HCT116 (cell line): ENCODE data around the gene GRXCR1. TPM values are rescaled to one million over a fixed set of nuclear protein-coding genes. Genes with fewer than 3 reads are reported as not detected.

ENCODE experiments used
- ATAC-seq: fragments of 200-7000 bp; cut with Tn5 transposase; 2 replicates; pipeline ENCODE4 v1.9.1; 2020; ENCODE audit warnings: mild to moderate bottlenecking, moderate library complexity
- BruUV-seq: library from RNA; stranded (reverse); fragments of 400-500 nt; replicated peaks from 2 replicates; lab custom pipeline; 2021; lab: Mats Ljungman, UMichigan
- CTCF ChIA-PET: fragments of 300-600 bp; sonication (Branson Sonifier 250); formaldehyde crosslinking; loops from one replicate; lab custom pipeline; 2021; ENCODE audit warnings: antibody characterized with exemption; lab: Charles Lee
- POLR2A ChIA-PET: fragments of 300-600, 350-600 bp; sonication (Branson Sonifier 250); formaldehyde crosslinking; loops from one replicate; lab custom pipeline; 2021; ENCODE audit warnings: antibody characterized with exemption; lab: Charles Lee
- RAD21 ChIA-PET, 2 experiments: fragments of 300-600 bp; sonication (Branson Sonifier 250); formaldehyde crosslinking; loops; one replicate each; lab custom pipeline; 2023; ENCODE audit warnings: low total read pairs in 2 of 2; ENCODE audit not compliant: uncharacterized antibody in 2 of 2, unreplicated experiment in 2 of 2, low non-redundant PET in 1 of 2; lab: Charles Lee
- DNase-seq: peaks from one replicate; pipeline ENCODE4 v3.0.0-alpha.2; 2010; ENCODE audit warnings: low read depth, low spot score
- H2AFZ ChIP-seq: fragments of 200-600 bp; shearing (Covaris generic), sonication (generic); 2 replicates; pipeline ENCODE4 v1.6.1; 2017; ENCODE audit warnings: low read depth, mixed run types, mixed read lengths, antibody characterized with exemption, low read length; ENCODE audit not compliant: poor library complexity, severe bottlenecking
- H3K27ac ChIP-seq: 2 replicates; pipeline ENCODE4 v1.5.1; 2012; ENCODE audit warnings: low read depth, low read length
- H3K27me3 ChIP-seq: fragments of 200-600 bp; sonication (generic); 2 replicates; pipeline ENCODE4 v1.6.1; 2016; ENCODE audit warnings: mixed run types, low read length, mixed read lengths; ENCODE audit not compliant: insufficient read depth
- H3K36me3 ChIP-seq, 2 experiments: fragments of 200-500 bp in 1 of 2; fragments of 200-600 bp in 1 of 2; sonication (Bioruptor generic) in 1 of 2; sonication (generic) in 1 of 2; 2 replicates each; pipeline versions ENCODE4 v1.5.1 to v1.6.1; 2014 to 2016; ENCODE audit warnings: low read length in 2 of 2, inconsistent platforms in 1 of 2, mixed read lengths in 1 of 2, mixed run types in 1 of 2; ENCODE audit not compliant: insufficient read depth in 2 of 2, control insufficient read depth in 1 of 2
- H3K4me1 ChIP-seq, 2 experiments: fragments of 200-600 bp in 1 of 2; sonication (generic) in 1 of 2; 2 replicates each; pipeline versions ENCODE4 v1.5.1 to v1.6.1; 2012 to 2017; ENCODE audit warnings: low read length in 2 of 2, inconsistent platforms in 1 of 2, mild to moderate bottlenecking in 1 of 2, mixed read lengths in 1 of 2, mixed run types in 1 of 2, moderate library complexity in 1 of 2; ENCODE audit not compliant: insufficient read depth in 2 of 2, control insufficient read depth in 1 of 2
- H3K4me2 ChIP-seq: fragments of 200-600 bp; sonication (generic); 2 replicates; pipeline ENCODE4 v1.6.1; 2017; ENCODE audit warnings: mixed run types, low read length, mixed read lengths
- H3K4me3 ChIP-seq, 2 experiments: fragments of 200-600 bp in 1 of 2; sonication (generic) in 1 of 2; replicated peaks in 1 of 2; 2 replicates each; pipeline ENCODE4 v1.5.1; 2011 to 2016; ENCODE audit warnings: low read length in 2 of 2, control low read depth in 1 of 2, low read depth in 1 of 2, mild to moderate bottlenecking in 1 of 2, mixed read lengths in 1 of 2, mixed run types in 1 of 2
- H3K79me2 ChIP-seq: fragments of 200-600 bp; sonication (generic); 2 replicates; pipeline ENCODE4 v1.6.1; 2017; ENCODE audit warnings: mild to moderate bottlenecking, mixed run types, low read length, moderate library complexity, mixed read lengths; ENCODE audit not compliant: insufficient read depth
- H3K9ac ChIP-seq: fragments of 200-600 bp; sonication (generic); 2 replicates; pipeline ENCODE4 v1.6.1; 2016; ENCODE audit warnings: low read length, mixed read lengths
- H3K9me2 ChIP-seq: fragments of 200-600 bp; sonication (generic), shearing (Covaris generic); 2 replicates; pipeline ENCODE4 v1.6.1; 2017; ENCODE audit warnings: mixed run types, mild to moderate bottlenecking, moderate library complexity; ENCODE audit not compliant: insufficient read depth
- H3K9me3 ChIP-seq, 2 experiments: fragments of 200-500 bp in 1 of 2; fragments of 200-600 bp in 1 of 2; sonication (Bioruptor generic) in 1 of 2; sonication (generic) in 1 of 2; 2 replicates each; pipeline ENCODE4 v1.6.1; 2014 to 2017; ENCODE audit warnings: low read length in 2 of 2, mixed read lengths in 2 of 2, inconsistent platforms in 1 of 2, low read depth in 1 of 2, mild to moderate bottlenecking in 1 of 2, mixed run types in 1 of 2, moderate library complexity in 1 of 2; ENCODE audit not compliant: control insufficient read depth in 1 of 2, insufficient read depth in 1 of 2
- H4K20me1 ChIP-seq: fragments of 200-600 bp; sonication (generic), shearing (Covaris generic); 2 replicates; pipeline ENCODE4 v1.6.1; 2017; ENCODE audit warnings: mixed run types, mild to moderate bottlenecking, moderate library complexity; ENCODE audit not compliant: insufficient read depth
- CEBPB ChIP-seq: IDR thresholded peaks from 2 replicates; pipeline ENCODE4 v1.6.1; 2012; ENCODE audit warnings: low read depth
- CTCF ChIP-seq, 3 experiments: fragments of 200-600 bp in 1 of 3; sonication (generic) in 1 of 3; IDR thresholded peaks in 2 of 3; conservative IDR thresholded peaks in 1 of 3; 2 replicates each; pipeline ENCODE4 v1.5.1; 2012 to 2017; ENCODE audit warnings: low read depth in 2 of 3, low read length in 2 of 3, antibody characterized with exemption in 1 of 3, borderline replicate concordance in 1 of 3, control low read depth in 1 of 3, mild to moderate bottlenecking in 1 of 3, mixed read lengths in 1 of 3, mixed run types in 1 of 3, moderate library complexity in 1 of 3; ENCODE audit not compliant: insufficient read depth in 1 of 3
- EGR1 ChIP-seq: IDR thresholded peaks from 2 replicates; pipeline ENCODE4 v1.6.1; 2012; ENCODE audit warnings: low read depth
- ELF1 ChIP-seq: IDR thresholded peaks from 2 replicates; pipeline ENCODE4 v1.6.1; 2012; ENCODE audit warnings: low read depth, borderline replicate concordance
- EZH2phosphoT487 ChIP-seq: fragments of 200-600 bp; IDR thresholded peaks from 2 replicates; pipeline ENCODE4 v1.6.1; 2018; ENCODE audit warnings: antibody characterized with exemption, borderline replicate concordance
- FOSL1 ChIP-seq: IDR thresholded peaks from 2 replicates; pipeline ENCODE4 v1.6.1; 2012; ENCODE audit warnings: low read depth
- POLR2A ChIP-seq: IDR thresholded peaks from 2 replicates; pipeline ENCODE4 v1.7.0; 2011; ENCODE audit warnings: borderline replicate concordance; ENCODE audit not compliant: insufficient read depth, insufficient read length; ENCODE audit errors: extremely low read depth
- POLR2AphosphoS5 ChIP-seq: IDR thresholded peaks from 2 replicates; pipeline ENCODE4 v1.6.1; 2011; ENCODE audit warnings: mild to moderate bottlenecking, low read depth, low read length, moderate library complexity
- REST ChIP-seq: IDR thresholded peaks from 2 replicates; pipeline ENCODE4 v1.6.1; 2012; ENCODE audit warnings: low read depth
- SIN3A ChIP-seq: IDR thresholded peaks from 2 replicates; pipeline ENCODE4 v1.6.1; 2012; ENCODE audit warnings: low read depth
- intact Hi-C: fragments of 100-400 bp; cut with micrococcal nuclease; formaldehyde crosslinking; loops from 2 replicates; pipeline ENCODE4 v1.10.0; 2022
- total RNA-seq: library from RNA; stranded (reverse); gene quantifications from one replicate; pipeline ENCODE4 v1.2.1, GENCODE V29; 2021; ENCODE audit not compliant: unreplicated experiment
- TF ChIP-seq, protein P1 (sequence below): IDR thresholded peaks from 2 replicates; pipeline ENCODE4 v1.6.1; 2011; ENCODE audit warnings: mild to moderate bottlenecking, low read length, moderate library complexity; ENCODE audit not compliant: insufficient replicate concordance; ENCODE audit errors: extremely low read depth

GRXCR1 gene
- total RNA-seq, 1 experiment from 2014 or later = not detected

DNA sequence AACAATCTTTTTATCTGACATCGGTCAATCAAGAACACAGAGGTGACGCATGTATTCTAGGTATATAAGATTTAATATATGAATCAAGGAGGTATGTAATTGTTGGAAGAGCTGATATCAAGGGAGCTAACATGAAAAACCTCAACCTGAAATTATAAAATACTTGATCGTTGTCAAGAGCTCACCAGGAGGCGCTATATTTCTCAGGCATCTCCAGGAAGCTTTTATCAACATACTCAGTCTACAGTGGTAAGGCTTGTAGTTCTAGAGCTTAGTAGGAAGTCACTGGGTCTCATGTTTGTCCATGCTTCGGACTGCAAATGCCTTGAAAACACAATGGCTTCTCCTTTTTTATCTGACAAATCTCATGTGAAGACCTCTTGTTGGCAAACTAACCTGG, 156.1 kb downstream of the GRXCR1 start:
- Histone ChIP-seq H4K20me1 (no peaks in the 10 kb centered on the region; the same call in 1 of the 2 replicates), H3K4me1 (no peaks in the 10 kb centered on the region), H3K9me2 (no peaks in the 10 kb centered on the region), H3K4me2 (no peak overlapping the region), H3K9me3 (peaks cover 6 to 7% of the 10 kb centered on the region in 2 experiments; a peak in 2 of 4 replicates), H3K27ac (no peak overlapping the region), H3K79me2 (no peaks in the 10 kb centered on the region), H2AFZ (no peak overlapping the region), H3K9ac (no peak overlapping the region), H3K27me3 (no peaks in the 10 kb centered on the region), H3K36me3 (no peaks in the 10 kb centered on the region)
- DNase-seq (no peak), ATAC-seq (no peak)
- intact Hi-C loops = no loop called here
- ChIA-PET CTCF (no interaction called here), POLR2A (no interaction called here)
- no peak for TF ChIP-seq EGR1
- TF ChIP-seq, all 23 proteins: peak for 0
- no TSS peak for BruUV-seq
- RAD21 ChIA-PET = no interaction called here
- no peak overlapping the region for H3K4me3 ChIP-seq

DNA sequence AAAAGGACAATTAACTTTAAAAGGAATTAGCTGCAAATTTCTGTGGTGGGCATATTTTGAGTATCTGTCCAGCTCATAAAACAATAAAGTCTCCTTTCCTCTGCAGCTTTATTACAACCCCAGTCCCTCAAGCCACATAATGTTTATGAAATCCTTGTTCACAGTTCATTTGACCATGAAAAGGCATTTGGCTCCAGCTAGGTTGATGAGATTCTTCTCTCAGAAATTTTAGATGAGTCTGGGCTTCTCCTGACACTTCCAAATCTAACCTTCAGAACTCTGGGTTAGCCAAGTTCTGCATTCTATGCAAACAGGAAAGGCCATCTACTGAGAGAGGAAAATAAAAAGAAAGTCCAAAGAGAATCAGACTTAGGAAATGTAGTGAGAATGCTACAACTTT, 156.8 kb downstream of the GRXCR1 start:
- no TSS peak for BruUV-seq
- ChIA-PET POLR2A (no interaction called here), CTCF (no interaction called here)

More for the DNA sequence above, 156.8 kb downstream of the GRXCR1 start:
- no peak overlapping the region for H3K9ac ChIP-seq
- TF ChIP-seq EZH2phosphoT487 (no peak), POLR2AphosphoS5 (no peak), CEBPB (no peak), ELF1 (no peak), POLR2A (no peak), SIN3A (no peak), CTCF (IDR thresholded peaks at IDR 0.05 in 2 of 3, conservative IDR thresholded peaks at IDR 0.05 in 1 of 3; ENCODE audit: borderline replicate concordance in 1 of 3, insufficient read depth in 1 of 3, low read depth in 2 of 3, low read length in 2 of 3) (no peak), REST (no peak), FOSL1 (no peak)
- TF ChIP-seq, protein P1, sequence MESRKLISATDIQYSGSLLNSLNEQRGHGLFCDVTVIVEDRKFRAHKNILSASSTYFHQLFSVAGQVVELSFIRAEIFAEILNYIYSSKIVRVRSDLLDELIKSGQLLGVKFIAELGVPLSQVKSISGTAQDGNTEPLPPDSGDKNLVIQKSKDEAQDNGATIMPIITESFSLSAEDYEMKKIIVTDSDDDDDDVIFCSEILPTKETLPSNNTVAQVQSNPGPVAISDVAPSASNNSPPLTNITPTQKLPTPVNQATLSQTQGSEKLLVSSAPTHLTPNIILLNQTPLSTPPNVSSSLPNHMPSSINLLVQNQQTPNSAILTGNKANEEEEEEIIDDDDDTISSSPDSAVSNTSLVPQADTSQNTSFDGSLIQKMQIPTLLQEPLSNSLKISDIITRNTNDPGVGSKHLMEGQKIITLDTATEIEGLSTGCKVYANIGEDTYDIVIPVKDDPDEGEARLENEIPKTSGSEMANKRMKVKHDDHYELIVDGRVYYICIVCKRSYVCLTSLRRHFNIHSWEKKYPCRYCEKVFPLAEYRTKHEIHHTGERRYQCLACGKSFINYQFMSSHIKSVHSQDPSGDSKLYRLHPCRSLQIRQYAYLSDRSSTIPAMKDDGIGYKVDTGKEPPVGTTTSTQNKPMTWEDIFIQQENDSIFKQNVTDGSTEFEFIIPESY = no peak
- H3K4me2 ChIP-seq = no peak overlapping the region
- RAD21 ChIA-PET = no interaction called here
- no peaks in the 10 kb centered on the region for H3K4me1 ChIP-seq
- H4K20me1 ChIP-seq = no peaks in the 10 kb centered on the region; the same call in 1 of the 2 replicates
- no peak overlapping the region for H3K27ac ChIP-seq
- intact Hi-C loops = no loop called here
- DNase-seq = no peak
- no peaks in the 10 kb centered on the region for H3K79me2 ChIP-seq
- no peaks in the 10 kb centered on the region for H3K36me3 ChIP-seq
- H3K4me3 ChIP-seq = no peak overlapping the region
- peaks cover 6 to 14% of the 10 kb centered on the region in 2 experiments; a peak in 2 of 4 replicates for H3K9me3 ChIP-seq
- no peaks in the 10 kb centered on the region for H3K27me3 ChIP-seq
- ATAC-seq = no peak
- no peaks in the 10 kb centered on the region for H3K9me2 ChIP-seq
- no peak overlapping the region for H2AFZ ChIP-seq
